ENCODE data around the gene KCTD8.
"Not testable (repeated sequence)": the region's sequence is repeated elsewhere in the genome, so short reads cannot be mapped to it uniquely, and the experiment has no call there.

Gene KCTD8

DNA sequence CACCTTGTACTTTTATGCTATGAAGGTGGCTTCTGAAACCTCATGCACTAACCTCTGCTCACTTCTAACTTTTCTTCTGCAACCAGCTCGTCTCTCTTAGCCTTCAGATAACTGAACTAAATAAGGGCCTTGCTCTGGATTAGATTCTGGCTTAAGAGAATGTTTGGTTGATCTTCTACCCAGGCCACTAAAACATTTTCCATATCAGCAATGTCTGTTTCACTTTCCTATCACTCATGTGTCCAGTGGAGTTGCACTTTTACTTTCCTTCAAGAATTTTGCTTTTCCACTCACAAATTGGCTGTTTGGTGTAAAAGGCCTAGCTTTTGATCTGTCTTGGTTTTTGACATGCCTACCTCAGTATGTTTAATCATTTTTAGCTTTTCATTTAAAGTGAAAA is 105.8 kb downstream of the KCTD8 start:
- no peak for DNase-seq (ENCODE audit: low read depth in 2 of 3, low spot score in 1 of 3)

DNA sequence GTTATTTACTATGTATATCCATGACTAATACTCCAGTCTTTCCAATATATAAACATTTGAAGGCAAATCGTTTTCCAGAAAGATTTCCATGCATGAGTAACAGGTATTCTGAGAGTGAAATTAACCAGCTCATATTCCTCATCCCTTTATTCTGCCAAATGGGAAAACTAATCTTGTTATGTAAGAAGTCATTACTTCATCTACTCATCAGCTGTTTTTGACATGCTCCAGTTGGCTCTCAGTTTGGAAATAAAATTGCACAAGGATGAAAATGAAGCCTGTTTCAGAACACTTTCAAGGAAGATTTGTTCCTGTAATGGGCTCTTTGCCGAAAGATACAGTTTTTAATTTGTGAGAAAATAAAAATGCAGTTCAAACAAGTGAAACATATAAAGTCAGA is 121.9 kb downstream of the KCTD8 start:
- DNase-seq (ENCODE audit: low read depth in 2 of 3, low spot score in 1 of 3): no peak

DNA sequence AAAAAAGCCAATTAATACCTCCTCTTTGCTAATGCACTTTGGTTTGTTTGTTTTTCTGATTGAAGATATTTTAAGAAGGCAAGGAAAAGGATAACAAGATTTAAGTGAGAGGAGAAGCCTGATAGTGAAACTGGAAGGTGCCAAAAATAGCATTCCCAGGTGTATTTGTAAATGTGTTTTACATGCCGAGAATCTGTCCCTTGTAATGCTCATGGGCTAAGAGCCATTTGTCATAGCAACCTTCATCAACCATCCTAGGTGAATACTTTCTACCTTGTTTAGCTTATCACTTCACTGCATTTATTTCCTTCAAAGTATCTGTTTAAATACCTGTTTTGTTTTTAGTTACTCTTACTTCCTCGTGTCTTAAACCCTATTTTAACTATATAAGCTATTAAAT is 127.8 kb downstream of the KCTD8 start:
- no peak for DNase-seq (ENCODE audit: low read depth in 2 of 3, low spot score in 1 of 3)

DNA sequence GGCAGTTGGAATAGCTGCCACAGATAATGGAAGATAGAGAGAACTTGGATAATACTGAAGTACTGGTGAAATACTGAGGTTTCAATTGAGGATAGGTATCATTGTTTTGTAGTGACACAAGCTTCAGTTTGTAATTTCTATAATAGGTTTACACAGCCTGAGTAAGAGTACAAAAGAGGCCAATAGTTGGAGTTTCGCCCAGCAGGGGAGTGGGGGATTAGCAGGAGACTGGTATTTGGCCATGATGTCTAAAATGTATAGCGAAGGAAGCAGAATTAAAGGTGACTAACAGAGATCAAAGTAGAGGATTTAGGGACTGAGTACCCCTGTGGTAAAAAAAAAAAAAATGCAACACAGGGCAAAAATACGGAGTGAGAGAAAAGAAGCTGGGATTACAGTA is 129.5 kb downstream of the KCTD8 start:
- no peak for DNase-seq (ENCODE audit: low read depth in 2 of 3, low spot score in 1 of 3)

DNA sequence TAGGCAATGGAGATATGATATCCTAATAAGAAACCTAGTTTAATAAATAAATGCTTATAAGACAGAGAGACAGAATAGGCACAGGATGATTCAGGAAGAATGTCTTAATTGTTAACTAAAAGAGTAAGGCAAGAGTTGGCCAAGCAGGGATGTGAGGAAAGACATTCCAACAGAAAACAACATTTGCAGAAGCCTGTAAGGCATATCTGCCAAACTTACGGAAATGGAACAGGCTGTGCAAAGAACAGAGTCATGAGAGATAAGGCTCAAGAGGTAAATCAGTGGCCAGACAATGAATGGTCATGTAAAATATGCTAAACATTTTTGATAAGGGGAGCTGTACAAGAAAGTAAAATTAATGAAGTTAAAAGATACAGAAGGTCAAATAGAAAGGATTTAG is 134.9 kb downstream of the KCTD8 start:
- no peak for DNase-seq (ENCODE audit: low read depth in 2 of 3, low spot score in 1 of 3)

DNA sequence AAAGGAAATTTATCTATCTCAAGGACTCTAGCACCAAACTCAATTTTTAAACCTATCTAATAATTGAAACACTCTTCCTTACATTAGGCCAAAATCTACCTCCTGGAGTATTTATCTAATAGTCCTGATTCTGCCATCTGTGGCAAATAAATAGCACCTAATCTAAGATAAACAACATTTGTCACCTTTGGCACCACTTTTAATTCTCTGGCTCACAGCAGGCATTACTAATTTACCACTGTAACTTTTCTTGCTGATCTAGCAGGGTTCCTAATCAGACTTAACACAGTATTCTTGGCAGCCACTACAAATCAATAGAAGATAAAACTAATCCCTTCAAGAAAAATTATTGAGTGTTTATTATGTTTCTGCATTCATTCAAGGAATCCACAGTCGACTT is 161.1 kb downstream of the KCTD8 start:
- DNase-seq (ENCODE audit: low read depth in 2 of 3, low spot score in 1 of 3): no peak

DNA sequence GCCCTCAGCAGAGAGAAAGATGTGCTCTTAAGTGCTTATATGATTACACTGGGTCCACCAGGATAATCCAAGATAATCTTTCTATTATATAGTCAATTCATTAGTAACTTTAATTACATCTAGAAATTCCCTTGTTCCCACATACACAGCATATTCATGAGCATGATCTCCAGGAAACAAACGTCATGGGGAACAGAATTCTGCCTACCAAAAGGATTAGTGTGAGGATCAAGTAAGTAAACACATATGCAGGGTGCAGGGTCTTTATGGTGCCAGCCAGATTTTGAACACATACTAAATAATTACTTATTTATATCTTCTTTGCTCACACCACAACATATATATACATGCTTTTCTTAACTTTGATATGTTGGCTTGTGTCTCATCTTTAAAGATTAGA is 169.1 kb downstream of the KCTD8 start:
- DNase-seq (ENCODE audit: low read depth in 2 of 3, low spot score in 1 of 3): no peak

DNA sequence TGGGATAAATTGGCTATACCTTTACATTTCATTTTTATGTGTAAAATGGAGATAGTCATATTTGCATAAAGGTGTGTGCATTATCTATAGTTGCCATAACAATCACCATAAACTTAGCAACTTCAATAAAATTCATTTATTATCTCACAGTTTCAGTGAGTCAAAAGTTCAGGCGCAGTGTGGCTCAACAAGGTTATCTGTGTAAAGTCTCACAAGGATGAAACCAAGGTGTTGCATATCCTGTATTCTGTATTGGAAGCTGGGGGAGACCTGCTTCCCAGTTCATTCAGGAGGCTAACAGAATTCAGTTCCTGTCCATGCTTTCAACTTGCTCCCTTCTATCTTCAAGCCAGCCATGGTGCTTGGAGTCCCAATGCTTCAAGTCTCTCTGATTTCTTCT is 169.5 kb downstream of the KCTD8 start:
- no peak for DNase-seq (ENCODE audit: low read depth in 2 of 3, low spot score in 1 of 3)

DNA sequence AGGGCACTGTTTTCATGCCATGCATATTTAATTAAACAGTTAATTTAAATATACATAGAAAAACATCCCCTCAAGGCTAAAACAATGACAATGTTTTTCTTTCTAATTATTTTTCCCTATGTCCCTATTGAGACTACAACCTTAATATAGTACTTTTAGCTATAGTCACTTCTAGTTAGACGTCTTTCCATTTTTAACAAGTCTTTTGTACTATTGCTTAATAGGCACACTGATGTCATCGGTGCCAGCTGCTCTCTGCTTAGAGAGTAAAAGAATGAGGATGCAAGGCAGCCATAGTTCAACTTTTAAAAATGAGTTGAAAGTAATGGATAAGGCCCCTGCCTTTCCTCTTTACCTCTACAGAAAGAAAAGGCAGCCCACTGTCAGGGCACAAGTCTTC is 191.1 kb downstream of the KCTD8 start:
- no peak for DNase-seq (ENCODE audit: low read depth in 2 of 3, low spot score in 1 of 3)

DNA sequence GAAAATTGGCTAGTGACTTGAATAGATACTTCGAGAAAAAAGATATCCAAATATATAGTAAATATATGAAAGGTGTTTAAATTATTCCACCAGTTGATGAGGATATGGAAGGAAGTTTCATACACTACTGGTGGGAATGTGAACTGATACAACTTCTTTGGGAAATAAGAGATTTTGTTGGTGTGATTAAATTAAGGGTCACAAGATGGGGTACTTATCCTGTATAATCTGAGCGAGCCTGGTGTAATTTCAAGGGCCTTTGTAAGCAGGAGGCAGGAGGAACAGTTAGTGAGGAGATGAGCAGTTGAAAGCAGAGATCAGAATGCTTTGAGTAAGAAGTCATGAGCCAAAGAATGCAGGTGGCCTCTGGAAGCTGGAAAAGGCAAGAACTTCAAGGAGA is 192.2 kb downstream of the KCTD8 start:
- DNase-seq (ENCODE audit: low read depth in 2 of 3, low spot score in 1 of 3): no peak

DNA sequence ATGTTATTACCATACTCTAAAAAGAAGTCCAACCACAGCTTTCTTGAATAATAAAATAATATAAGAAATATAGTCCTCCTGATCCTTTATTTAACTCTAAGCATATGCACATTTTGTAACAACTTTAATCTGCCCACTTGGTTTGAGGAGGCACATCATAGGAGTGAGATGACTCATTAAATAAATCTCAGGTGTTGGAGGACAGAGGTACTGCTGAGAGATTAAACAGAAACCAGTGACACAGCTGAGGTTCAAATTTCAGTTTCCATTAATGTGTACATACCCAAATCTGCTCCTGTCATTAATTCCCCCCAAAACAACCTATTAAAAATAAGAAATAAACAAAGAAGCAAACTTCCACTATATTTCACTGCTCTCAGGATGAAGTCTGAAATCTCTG is 211.0 kb downstream of the KCTD8 start:
- no peak for DNase-seq (ENCODE audit: low read depth in 2 of 3, low spot score in 1 of 3)

DNA sequence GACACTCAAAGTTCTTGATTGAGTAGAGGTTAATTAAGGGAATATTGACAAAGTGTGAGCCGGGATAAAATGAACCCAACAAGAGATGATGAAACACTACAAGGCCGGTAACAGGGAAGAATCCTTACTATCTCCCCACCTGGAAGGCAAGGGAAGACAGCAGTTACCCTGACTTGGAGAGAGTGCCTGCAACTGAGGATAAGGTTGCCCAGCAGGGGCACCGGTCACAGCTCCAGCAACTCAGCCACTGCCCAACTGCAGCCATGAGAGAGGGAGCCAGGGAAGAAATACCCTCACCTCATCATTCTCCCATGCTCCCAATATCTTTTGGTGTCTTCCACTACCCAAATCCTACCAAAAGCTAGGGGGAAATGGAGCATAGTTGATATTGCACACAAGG is 212.7 kb downstream of the KCTD8 start:
- no peak for DNase-seq (ENCODE audit: low read depth in 2 of 3, low spot score in 1 of 3)

DNA sequence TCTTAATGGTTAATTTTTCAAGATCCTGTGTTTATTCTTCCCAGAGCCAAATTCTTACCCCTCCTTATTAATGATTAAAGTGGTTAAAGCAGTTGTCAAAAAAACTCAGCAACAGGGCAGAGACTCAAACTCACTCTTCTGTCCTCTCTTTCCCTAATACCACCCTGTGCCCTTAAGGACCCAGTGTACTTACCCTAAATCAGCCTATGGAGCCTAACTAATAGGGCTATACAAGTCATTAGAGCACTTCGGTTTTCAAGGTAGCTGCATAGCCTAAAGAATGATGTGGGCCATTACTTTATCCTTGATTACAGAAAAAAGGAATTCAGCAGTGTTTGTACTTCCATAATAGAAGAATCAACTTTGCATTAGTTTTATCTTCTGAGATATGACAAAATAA is 216.3 kb downstream of the KCTD8 start:
- DNase-seq (ENCODE audit: low read depth in 2 of 3, low spot score in 1 of 3): no peak

DNA sequence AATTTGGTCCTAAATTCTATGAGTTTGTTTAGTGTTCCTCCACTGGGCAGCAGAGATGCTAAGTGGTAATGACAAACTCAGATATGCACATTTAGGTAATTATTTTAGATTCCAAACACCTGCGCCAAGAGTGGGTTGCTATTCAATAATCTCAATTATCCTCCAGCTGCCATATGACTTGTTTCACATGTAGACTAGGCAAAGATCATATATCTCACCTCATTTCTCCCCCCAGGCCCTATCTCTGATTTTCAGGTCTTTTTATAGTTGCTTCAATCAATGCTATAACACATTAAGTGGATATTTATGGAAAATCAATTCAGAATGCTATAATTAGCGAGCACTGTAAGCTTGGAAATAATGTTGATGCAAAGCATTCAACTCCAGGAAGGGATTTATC is 217.6 kb downstream of the KCTD8 start:
- DNase-seq (ENCODE audit: low read depth in 2 of 3, low spot score in 1 of 3): no peak

DNA sequence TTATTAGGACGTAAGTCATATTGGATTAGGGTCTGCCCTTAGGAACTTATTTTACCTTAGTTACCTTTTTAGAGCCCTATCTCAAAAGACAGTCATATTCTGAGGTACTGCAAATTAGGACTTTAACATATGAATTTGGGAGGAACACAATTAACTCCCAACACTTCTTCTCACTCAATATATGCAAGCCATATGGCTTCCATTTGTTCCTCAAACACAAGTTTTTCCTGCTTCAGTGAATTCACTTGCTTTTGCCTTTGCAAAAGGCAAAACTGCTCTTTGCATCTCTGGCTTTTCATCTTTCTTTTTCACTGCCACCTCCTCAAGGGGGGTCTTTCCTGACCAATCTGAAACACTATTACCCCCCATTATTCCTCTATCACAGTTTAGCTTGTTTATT is 220.3 kb downstream of the KCTD8 start:
- no peak for DNase-seq (ENCODE audit: low read depth in 2 of 3, low spot score in 1 of 3)

DNA sequence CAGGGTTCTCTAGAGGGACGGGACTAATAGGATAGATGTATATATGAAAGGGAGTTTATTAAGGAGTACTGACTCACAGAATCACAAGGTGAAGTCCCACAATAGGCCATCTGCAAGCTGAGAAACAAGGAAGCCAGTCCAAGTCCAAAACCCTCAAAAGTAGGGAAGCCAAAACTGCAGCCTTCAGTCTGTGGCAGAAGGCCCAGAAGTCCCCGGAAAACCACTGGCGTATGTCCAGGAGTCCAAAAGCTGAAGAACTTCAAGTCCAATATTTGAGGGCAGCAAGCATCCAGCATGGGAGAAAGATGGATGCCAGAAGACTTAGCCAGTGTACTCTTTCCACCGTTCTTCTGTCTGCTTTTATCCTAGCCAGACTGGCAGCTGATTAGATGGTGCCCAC is 227.2 kb downstream of the KCTD8 start:
- no peak for DNase-seq (ENCODE audit: low read depth in 2 of 3, low spot score in 1 of 3)

DNA sequence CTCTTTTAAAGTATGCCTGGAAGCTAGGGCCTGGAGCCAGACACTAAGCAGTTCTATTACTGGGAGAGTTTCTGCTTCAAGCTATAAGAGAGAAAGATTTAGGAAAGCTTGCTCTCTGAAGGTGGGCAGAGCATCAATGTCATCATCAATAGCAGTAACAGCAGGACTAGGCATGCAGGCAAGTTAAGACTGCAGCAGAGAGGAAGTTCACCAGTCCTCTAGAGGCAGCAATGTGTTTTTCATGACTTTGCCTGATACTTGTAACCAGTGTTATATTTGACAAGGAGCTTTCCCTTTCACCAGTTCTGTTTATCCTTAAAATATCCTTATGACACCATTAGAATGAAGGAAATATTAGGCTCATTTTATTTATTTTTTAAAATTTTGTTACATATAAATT is 237.9 kb downstream of the KCTD8 start:
- DNase-seq (ENCODE audit: low read depth in 2 of 3, low spot score in 1 of 3): no peak

DNA sequence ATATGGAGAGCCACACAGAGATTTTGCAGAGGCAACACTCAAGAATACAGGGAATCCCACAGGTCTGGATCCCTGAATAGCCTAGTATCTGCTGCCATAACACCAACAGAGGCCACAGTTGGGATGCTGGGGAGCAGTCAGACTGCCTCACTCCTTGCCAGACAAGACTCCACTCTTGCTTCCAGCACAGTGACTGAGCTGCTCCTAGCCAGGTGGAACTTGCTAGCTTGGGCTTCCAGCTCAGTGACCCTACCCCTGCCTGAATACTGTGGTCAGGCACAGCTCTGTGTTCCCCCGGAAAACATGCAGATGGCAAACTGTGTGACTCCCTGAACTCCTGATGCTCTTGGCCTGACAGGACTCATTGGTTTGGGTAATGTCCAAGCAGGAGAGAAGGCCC is 251.8 kb downstream of the KCTD8 start:
- no peak for DNase-seq (ENCODE audit: low read depth in 2 of 3, low spot score in 1 of 3)

DNA sequence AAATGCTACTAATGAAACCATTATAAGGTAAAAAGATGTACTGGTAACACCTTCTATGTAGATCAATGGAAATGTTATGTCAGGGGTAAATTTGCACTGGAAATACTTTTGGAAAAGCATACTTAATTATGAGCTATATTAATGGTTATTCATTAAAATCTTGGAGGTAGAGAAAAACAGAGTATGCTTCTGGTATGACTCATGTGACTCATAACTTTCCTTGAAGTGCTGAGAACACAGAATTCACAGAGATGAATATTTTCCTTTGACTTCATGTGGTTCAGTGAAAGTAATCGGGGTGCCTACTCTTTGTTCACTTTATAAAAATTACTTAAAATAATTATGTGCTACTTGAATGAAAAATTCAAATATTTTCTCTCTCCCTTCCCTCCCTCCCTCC is 254.2 kb downstream of the KCTD8 start:
- no peak for DNase-seq (ENCODE audit: low read depth in 2 of 3, low spot score in 1 of 3)

DNA sequence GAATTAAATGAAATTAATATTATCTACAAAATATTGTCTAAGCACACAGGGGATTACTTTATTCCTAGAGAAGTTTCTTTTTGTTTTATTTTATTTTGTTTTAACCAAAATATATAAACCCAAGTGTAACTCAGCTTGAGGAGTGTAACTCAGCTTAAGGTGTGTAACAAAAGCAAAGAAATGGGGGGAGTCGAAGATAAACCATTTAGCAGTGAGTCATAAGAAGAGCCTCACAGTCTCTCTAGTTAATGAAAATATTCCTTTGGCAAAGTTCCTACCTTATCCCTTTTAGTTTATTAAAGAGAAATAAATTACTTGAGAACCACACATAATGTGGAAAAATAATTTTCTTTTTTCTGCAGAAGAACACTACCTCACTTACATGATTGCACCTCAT is 261.8 kb downstream of the KCTD8 start:
- DNase-seq (ENCODE audit: low read depth in 2 of 3, low spot score in 1 of 3): no peak

DNA sequence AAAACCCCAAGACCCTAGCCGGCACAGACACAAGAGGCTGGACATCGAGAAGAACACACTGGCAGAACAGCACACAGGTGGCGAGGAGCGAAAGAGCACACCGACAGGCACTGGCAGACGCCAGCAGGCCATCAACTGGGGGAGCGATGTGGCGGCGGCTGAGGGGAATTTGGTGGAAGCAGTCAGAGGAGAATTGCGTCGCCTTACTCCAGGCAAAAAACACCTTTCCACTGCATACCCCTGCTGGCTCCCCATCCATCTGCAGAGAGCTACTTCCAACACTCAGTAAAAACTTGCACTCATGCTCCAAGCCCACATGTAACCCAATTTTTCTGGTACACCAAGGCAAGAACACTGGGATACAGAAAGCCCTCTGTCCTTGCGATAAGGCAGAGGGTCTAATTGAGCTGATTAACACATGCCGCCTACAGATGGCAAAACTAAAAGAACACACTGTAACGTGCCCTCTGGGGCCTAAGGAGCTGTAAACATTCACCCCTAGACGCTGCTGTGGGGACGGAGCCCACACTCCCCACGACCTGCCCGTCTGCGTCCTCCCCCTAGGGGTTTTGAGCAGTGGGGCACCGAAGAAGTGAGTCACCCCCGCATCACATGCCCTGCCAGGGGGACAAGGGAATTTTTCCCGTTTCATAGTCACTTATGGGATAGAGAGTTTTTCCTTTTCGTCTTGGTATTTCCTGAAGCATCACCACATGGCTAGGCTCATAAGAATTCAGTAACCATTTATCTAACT is 262.3 kb downstream of the KCTD8 start:
- no peak for DNase-seq (ENCODE audit: low read depth in 2 of 3, low spot score in 1 of 3)

DNA sequence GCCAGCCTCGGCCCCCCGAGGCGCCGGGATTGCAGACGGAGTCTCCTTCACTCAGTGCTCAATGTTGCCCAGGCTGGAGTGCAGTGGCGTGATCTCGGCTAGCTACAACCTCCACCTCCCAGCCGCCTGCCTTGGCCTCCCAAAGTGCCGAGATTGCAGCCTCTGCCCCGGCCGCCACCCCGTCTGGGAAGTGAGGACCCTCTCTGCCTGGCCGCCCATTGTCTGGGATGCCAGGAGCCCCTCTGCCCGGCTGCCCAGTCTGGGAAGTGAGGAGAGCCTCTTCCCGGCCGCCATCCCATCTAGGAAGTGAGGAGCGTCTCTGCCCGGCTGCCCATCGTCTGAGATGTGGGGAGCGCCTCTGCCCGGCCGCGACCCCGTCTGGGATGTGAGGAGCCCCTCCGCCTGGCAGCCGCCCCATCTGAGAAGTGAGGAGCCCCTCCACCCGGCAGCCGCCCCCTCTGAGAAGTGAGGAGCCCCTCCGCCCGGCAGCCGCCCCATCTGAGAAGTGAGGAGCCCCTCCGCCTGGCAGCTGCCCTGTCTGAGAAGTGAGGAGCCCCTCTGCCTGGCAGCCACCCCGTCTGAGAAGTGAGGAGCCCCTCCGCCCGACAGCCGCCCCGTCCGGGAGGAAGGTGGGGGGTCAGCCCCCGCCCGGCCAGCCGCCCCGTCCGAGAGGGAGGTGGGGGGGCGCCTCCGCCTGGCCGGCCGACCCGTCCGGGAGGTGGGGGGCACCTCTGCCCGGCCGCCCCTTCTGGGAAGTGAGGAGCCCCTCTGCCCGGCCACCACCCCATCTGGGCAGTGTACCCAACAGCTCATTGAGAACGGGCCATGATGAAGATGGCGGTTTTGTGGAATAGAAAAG is 266.9 kb downstream of the KCTD8 start:
- DNase-seq (ENCODE audit: low read depth in 2 of 3, low spot score in 1 of 3): not testable (repeated sequence)

DNA sequence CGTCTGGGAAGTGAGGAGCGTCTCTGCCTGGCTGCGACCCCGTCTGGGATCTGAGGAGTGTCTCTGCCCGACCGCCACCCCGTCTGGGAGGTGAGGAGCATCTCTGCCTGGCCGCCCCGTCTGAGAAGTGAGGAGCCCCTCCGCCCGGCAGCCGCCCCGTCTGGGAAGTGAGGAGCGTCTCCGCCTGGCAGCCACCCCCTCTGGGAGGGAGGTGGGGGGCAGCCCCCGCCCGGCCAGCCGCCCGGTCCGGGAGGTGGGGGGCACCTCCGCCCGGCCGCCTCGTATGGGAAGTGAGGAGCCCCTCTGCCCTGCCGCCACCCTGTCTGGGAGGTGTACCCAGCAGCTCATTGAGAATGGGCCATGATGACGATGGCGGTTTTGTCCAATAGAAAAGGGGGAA is 280.8 kb downstream of the KCTD8 start:
- DNase-seq (ENCODE audit: low read depth in 2 of 3, low spot score in 1 of 3): not testable (repeated sequence)
